Measurements from ENCODE around the gene NIF3L1.
A peak's percentile ranks its signal among the peaks of the same experiment; 100 is the strongest.
"Not testable (repeated sequence)": the region's sequence is repeated elsewhere in the genome, so short reads cannot be mapped to it uniquely, and the experiment has no call there.

The NIF3L1 gene

DNA sequence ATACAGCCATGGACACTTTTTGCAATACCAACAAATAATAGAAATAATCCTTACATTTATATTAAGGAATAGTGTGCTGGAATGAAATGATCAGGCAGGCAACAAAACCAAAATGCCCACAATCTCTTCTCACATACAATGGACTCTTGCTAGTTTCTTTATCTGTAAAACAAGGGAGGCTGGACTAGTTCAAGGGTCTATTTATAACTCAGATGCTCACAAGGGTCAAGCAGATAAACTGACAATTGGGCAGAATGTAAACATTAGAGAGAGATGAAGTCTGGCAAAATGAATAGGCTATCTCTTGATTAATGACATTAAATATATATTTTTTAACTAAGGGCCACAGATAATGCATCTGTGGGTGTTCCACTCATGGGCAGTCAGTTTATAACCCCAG, 11.7 kb upstream of the NIF3L1 start:
- DNase-seq: peak; percentile 66

DNA sequence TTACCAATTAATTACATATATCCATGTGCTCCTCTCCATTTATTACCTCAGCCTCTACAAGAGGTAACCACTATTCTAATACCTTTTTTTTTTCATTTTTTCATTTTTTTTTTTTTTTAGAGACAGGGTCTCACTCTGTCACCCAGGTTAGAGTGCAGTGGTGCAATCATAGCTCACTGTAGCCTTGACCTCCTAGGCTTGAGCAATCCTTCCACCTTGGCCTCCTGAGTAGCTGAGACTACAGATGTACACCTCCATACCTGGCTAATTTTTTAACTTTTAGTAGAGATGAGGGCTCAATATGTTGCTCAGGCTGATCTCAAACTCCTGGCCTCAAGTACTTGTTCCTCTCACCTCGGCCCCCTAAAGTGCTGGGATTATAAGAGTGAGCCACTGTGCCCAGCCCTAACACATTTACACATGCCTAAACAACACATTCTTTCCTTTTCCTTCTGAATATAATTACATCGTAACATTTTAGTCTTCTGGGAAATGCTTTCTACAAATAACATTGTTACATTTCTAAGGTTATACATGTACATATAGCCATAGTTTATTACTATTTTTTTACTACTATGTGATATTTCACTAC, 10.8 kb upstream of the NIF3L1 start:
- DNase-seq: no peak

DNA sequence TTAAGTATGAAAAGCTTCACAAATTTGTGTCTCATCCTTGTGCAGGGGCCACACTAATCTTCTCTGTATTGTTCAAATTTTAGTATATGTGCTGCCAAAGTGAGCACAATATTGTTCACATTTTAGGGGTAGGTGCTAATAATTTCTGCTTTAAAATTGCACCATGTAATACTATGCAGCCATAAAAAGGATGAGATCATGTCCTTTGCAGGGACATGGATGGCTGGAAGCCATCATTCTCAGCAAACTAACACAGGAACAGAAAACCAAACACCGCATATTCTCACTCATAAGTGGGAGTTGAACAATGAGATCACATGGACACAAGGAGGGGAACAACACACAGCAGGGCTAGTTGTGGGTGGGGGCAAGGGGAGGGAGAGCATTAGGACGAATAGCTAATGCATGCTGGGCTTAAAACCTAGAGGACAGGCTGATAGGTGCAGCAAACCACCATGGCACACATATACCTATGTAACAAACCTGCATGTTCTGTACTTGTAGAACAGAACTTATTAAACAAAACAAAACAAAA, 7.4 kb upstream of the NIF3L1 start:
- not testable (repeated sequence) for DNase-seq

DNA sequence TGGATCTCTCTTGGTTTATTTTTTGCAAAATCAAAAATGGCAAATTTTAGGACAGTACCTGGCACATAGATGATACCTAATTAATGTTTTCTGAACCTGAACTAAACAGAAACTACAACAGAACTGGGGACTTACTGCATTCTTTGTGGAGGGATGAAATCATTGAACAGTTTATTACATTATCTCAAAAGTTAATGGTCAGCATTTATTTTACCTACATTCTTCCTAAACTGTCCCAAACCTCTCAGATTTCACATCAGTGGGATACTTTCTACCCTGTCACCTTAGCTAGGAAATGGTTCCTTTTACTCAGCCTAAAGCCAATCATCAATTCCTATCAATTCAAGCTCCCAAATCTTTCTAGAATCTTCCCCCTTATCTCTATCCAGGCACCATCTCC, 10.3 kb downstream of the NIF3L1 start:
- DNase-seq: no peak

DNA sequence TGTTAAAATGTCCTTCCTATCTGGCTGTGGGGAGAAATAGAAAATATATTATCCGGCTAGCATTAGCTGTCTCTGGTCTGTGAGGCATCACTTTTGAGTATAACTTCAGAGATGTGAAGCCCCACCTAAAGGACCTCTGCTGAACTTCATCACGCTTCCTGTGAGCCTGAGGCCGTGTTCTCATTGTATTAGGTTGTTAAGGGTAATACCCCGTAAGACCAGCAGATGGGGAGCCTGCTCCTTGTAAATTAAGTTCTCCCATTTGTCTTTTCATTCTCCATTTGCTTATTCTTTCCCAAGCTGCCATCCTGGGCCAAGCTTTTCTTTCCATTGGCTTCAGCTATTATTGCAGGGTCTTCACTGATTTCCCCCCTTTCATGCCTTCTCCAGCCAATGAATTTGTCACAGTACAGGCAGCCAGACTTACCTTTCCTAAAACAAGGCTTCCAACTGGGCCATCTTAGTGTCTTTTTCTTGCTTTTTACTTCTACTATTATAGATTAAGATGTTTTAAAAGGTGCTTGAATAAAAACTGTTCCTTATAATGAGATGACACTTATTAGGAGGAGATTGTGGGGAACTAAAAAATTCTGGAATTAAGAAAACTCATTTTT, 12.4 kb downstream of the NIF3L1 start:
- DNase-seq: peak; percentile 94

DNA sequence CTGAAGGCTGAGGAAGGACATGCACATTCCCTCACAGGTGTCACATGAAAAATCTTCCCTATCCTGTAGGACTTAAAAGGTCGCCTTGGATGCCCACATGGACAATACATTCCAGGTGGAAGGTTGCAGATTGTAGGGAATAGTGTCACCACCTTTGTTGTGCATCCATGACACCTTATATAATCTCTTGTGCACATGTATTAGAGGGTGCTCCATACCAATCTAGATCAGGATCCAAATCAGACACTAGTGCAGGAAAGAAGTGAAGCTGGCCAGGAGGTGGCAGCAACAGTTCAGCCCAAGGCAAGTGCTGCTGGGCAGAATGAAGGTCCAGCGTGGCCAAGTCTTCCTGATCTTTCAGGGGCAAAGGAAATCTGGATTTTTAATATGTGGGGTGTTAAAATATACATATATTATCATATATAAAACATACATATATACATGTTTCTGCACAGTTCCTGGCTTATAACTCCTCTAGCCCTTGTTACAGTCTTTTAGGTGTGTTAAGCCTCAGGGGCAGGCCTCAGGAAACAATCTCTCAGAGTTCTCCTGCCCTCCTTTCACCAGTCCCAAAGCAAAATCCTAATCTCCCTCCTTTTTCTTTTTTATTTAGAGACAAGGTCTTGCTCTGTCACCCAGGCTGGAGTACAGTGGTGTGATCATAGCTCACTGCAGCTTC, 16.6 kb downstream of the NIF3L1 start:
- peak; percentile 83 for DNase-seq

DNA sequence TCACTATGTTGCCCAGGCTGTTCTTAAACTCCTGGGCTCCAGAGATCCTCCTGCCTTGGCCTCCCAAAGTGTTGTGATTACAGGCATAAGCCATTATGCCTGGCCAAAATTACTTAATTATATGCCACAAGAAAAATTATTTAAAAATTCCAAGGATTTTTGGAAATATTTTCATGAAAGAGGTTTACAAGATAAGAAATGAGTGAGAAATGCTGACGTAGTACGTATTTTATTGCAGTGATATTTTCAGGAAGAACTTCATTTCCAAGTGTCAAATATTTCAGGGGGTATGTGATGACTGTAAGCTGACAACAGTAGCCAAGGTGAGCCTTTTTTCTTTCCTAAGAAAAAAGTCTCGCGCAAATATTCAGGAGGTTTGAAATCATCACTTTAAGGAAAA, 20.8 kb downstream of the NIF3L1 start:
- DNase-seq: no peak

DNA sequence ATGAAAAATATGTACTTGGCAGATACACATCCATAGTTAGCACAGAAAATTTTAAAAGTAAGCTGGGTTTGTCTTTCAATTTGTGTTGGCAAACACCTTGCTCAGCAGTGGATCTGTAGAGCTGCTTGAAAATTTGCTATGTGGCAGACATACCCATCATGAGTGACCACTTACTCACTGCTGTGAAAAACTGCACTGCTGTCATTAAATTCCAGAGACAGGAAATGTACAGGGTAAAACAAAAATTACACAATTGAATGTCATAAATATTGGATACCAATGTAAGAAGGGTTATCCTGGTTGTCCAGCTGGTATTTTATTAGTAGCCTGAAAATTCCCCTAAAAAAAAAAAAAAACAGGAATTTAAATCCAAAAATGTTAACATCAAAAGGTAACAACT, 24.5 kb downstream of the NIF3L1 start:
- DNase-seq: no peak

DNA sequence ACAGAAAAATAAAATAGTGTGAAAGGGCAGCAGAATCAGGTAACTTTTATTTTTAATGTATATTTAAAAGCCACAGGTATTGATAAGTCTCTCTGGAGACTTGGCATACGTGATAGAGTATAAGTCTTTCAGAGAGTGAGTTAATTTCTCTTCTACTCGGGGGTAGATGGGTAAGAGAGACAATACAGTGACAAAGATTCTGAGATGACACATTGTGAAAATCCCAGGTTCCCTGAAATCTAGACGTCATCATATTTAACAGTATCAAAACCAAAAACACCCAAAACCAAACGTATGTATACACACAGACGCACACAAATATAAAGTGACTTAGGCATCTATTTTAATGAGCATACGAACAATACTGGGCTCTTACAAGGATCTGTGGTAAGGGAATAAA, 33.3 kb downstream of the NIF3L1 start:
- no peak for DNase-seq

DNA sequence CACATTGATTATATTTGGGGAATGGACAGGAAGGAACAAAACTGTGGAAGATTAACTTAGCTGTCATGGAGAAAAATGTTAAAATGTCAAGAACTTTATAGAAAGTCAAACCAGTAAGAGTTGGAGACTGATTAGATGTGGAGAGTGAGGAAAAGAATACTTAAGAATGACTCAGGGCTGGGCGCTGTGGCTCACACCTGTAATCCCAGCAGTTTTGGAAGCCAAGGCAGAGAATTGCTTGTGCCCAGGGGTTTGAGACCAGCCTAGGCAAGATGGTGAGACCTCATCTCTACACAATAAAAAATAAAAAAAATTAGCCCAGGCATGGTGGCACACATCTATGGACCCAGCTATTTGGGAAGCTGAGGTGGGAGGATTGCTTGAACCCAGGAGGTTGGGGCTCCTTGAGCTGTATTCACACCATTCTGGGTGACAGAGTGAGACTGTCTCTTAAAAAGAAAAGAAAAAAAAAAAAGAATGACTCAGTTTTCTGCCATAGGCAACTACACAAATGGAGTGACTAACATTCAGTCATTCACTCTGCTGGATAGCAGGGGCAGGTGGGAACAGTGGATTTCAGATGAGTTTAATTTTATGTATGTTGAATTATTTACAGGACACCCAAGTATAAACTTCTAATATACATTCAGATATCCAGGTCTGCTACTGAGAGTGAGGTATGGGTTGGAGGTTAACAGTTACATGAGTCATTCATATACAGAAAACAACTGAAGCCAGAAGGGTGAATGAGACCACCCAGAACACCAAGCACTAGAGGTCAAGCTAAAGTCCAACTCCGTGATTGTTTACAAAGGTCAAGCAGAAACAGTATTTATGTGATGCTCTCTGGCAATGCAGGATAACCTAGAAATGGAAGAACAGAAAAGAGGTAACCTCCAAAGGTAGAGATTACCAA, 40.4 kb downstream of the NIF3L1 start:
- DNase-seq: no peak

DNA sequence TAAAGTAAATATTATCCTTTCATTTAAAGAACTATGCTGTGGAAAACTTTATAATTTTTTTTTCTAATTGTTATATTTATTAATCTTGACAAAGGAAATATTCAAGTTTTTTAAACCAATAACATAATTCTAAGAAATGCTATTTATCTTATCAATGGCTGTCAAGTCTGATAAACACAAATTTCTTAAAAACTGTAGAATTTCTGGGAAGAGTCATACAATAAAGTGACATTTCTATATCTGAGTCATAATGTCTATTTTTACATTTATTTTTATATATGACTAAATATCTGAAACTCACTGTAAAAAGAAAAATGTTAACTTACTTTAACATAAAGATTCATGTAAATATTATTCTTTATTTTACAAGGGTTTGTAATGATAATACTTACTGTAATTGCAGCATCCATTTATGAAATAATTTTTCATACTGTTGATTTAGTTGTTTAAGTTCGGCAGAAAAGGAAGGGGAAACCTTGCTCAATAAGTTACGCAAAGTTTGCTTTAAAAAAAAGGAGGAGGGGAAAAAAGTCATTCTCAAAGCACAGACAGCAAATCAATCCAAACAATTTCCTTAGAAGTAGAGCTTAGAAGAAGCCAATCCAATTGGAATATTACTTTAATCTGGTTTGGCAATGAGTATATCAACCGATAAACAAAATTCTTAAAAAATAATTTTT, 41.9 kb downstream of the NIF3L1 start:
- DNase-seq: peak; percentile 30

DNA sequence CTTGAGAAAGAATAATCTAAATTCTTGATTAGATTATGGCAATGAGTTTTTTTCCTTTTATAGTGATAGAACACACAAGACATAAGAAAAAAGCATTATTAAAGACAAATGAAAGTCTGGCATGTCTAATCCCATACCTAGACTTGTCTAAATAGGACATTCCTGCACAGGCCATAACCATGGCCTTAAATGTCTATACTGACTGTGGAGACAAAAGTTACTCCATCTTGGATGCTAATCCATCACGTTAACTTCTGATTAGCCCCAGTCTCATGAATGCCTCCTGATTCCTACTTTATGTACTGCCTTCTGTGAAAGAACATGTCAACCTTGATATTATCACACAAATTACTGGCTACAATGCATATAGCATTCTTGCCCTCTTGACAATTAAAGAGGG, 50.7 kb downstream of the NIF3L1 start:
- no peak for DNase-seq

DNA sequence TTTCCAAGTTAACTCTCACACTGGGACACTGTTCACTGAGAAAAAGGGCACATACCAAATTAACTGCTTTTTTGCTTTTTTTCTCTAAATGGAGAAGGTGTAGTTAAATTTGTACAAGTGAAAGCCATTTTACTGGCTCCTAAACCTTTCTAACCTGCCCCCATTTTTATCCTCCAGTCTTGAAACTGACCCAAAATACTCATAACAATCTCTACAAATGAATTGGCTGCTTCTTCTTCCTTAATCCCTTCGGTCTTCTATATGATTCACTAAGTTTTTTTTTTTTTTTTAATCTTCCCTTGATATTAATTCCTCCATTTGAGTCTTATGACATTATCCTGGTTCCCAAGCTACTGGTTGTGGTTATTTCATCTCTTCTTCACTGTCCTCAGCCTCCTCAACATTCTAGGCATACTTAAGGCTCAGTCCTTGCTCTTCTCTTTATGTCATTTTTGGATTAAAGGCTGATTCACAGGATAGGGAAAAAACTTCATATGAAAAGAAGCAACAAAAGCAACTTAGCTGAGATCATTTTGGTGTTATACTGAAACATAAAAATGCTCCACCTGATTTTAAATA, 54.4 kb downstream of the NIF3L1 start:
- no peak for DNase-seq

DNA sequence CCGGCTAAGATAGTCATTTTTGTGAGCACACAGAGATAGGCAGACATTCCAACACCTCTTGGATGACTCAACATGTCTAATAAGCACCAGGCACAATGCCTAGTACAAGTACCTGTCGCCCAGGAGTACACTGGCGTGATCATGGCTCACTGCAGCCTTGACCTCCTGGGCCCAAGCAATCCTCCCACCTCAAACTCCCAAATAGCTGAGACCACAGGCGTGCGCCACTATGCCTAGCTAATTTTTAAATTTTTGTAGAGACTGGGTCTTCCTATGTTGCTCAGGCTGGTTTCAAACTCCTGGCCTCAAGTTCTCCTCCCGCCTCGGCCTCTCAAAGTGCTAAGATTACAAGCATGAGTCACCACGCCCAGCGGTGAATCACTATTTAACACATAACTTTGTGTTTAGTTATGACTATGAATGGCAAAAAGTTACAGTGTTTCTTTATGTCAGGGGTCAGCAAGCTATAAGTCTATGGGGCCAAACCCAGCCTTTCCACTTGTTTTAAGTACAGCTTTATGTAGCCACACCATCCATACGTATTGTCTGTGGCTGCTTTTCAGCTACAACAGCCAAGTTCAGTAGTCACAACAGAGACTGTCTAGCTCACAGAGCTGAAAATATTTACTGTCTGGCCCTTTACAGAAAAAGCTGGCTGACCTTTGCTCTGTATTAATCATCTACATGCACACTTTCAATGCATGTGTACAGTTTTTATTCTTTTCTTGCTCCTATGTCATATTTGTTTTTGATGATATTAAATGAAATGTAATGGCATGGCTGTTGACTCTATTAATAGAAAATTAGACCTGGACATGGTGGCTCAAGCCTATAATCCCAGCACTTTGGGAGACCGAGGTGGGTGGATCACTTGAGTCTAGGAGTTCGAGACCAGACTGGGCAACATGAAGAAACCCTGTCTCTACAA, 55.6 kb downstream of the NIF3L1 start:
- DNase-seq: no peak

DNA sequence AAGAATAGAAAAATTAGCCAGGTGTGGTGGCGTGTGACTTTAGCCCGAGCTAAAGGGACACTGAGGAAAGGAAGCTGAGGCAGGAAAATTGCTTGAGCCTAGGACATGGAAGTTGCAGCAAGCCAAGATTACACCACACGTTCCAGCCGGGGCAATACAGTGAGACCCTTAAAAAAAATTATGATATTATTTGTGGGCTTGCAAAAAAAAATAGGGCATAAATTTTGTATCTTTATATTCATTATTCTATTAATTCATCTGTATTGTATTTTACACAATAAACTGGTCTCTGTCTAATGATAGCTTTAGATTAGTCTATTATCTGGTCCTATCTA, 56.2 kb downstream of the NIF3L1 start:
- DNase-seq: no peak

DNA sequence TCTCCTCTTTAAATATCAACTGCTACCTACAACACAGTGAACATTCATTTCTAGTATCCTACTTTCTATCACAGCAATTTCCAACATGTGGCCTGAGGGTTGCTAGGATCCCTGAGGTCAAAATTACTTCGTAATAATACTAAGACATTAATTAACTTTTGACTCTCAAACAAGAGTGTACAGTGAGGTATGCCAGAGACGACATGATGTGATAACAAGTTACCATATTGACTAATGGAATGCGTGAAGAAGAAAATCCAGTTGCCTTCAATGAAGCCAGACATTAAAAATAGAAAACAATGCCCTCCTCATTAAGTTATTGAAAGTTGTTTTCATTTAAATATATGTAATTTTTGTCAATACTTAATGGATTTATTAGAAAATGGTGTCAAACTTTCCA, 61.2 kb downstream of the NIF3L1 start:
- DNase-seq: no peak
